H9 (cell line): ENCODE results near the gene COX5A. TPM values are rescaled to one million over a fixed set of nuclear protein-coding genes. Genes with fewer than 3 reads are reported as not detected.
"Not testable (repeated sequence)": the region's sequence is repeated elsewhere in the genome, so short reads cannot be mapped to it uniquely, and the experiment has no call there.

ENCODE experiments used
- DNase-seq: peaks from one replicate; pipeline ENCODE4 v3.0.0-alpha.2; 2017
- H2AFZ ChIP-seq: one replicate; pipeline ENCODE4 v1.6.1; 2013; ENCODE audit warnings: mild to moderate bottlenecking, low read length, control low read depth, moderate library complexity
- H2AK5ac ChIP-seq: 2 replicates; pipeline ENCODE4 v1.6.1; 2013; ENCODE audit warnings: low read length, control low read depth, mixed read lengths; ENCODE audit not compliant: insufficient read length
- H2BK120ac ChIP-seq: one replicate; pipeline ENCODE4 v1.6.1; 2013; ENCODE audit warnings: low read depth, mild to moderate bottlenecking, low read length, control low read depth, inconsistent platforms; ENCODE audit not compliant: poor library complexity, severe bottlenecking
- H2BK12ac ChIP-seq: 2 replicates; pipeline ENCODE4 v1.6.1; 2013; ENCODE audit warnings: low read length, control low read depth, mixed read lengths, low read depth; ENCODE audit not compliant: insufficient read length
- H2BK15ac ChIP-seq: 2 replicates; pipeline ENCODE4 v1.6.1; 2013; ENCODE audit warnings: low read depth, low read length, control low read depth
- H2BK20ac ChIP-seq: one replicate; pipeline ENCODE4 v1.6.1; 2013; ENCODE audit warnings: low read depth, mild to moderate bottlenecking, low read length, control low read depth, inconsistent platforms; ENCODE audit not compliant: poor library complexity, severe bottlenecking
- H2BK5ac ChIP-seq: 2 replicates; pipeline ENCODE4 v1.6.1; 2013; ENCODE audit warnings: low read length, control low read depth, mixed read lengths; ENCODE audit not compliant: insufficient read length
- H3K14ac ChIP-seq: 2 replicates; pipeline ENCODE4 v1.6.1; 2013; ENCODE audit warnings: low read length, control low read depth; ENCODE audit not compliant: insufficient read depth
- H3K18ac ChIP-seq: 2 replicates; pipeline ENCODE4 v1.6.1; 2013; ENCODE audit warnings: low read depth, mild to moderate bottlenecking, mixed read lengths, low read length, control low read depth; ENCODE audit not compliant: insufficient read length
- H3K23ac ChIP-seq: 2 replicates; pipeline ENCODE4 v1.6.1; 2013; ENCODE audit warnings: low read length, control low read depth, mixed read lengths, low read depth; ENCODE audit not compliant: insufficient read length
- H3K23me2 ChIP-seq: 2 replicates; pipeline ENCODE4 v1.6.1; 2013; ENCODE audit warnings: low read depth, mild to moderate bottlenecking, mixed read lengths, low read length, control low read depth; ENCODE audit not compliant: insufficient read length, poor library complexity, severe bottlenecking
- H3K27ac ChIP-seq: 2 replicates; pipeline ENCODE4 v1.5.1; 2013; ENCODE audit warnings: low read length, control low read depth, mixed read lengths, low read depth; ENCODE audit not compliant: insufficient read length
- H3K27me3 ChIP-seq: 2 replicates; pipeline ENCODE4 v1.6.1; 2013; ENCODE audit warnings: low read length, control low read depth, inconsistent platforms; ENCODE audit not compliant: insufficient read depth
- H3K4ac ChIP-seq: 2 replicates; pipeline ENCODE4 v1.6.1; 2013; ENCODE audit warnings: low read depth, mild to moderate bottlenecking, control low read depth, inconsistent platforms, low read length, moderate library complexity
- H3K4me1 ChIP-seq: 2 replicates; pipeline ENCODE4 v1.6.1; 2013; ENCODE audit warnings: low read length, control low read depth, inconsistent platforms; ENCODE audit not compliant: insufficient read depth
- H3K4me2 ChIP-seq: 2 replicates; pipeline ENCODE4 v1.6.1; 2013; ENCODE audit warnings: low read length, control low read depth, mixed read lengths; ENCODE audit not compliant: insufficient read length, insufficient read depth
- H3K56ac ChIP-seq: 2 replicates; pipeline ENCODE4 v1.6.1; 2013; ENCODE audit warnings: low read depth, mild to moderate bottlenecking, mixed read lengths, low read length, control low read depth; ENCODE audit not compliant: insufficient read length
- H3K79me1 ChIP-seq: 2 replicates; pipeline ENCODE4 v1.6.1; 2013; ENCODE audit warnings: low read depth, mild to moderate bottlenecking, moderate library complexity, low read length, control low read depth, inconsistent platforms; ENCODE audit not compliant: insufficient read depth, poor library complexity, severe bottlenecking
- H3K79me2 ChIP-seq: 2 replicates; pipeline ENCODE4 v1.6.1; 2013; ENCODE audit warnings: low read length, control low read depth, inconsistent platforms; ENCODE audit not compliant: insufficient read depth
- H3K9ac ChIP-seq: 2 replicates; pipeline ENCODE4 v1.6.1; 2013; ENCODE audit warnings: low read length, control low read depth, mixed read lengths; ENCODE audit not compliant: insufficient read length; ENCODE audit errors: extremely low read depth
- H3K9me3 ChIP-seq: one replicate; pipeline ENCODE4 v1.6.1; 2013; ENCODE audit warnings: low read depth, low read length, inconsistent platforms; ENCODE audit not compliant: control insufficient read depth
- H3T11ph ChIP-seq: one replicate; pipeline ENCODE4 v1.6.1; 2013; ENCODE audit warnings: mild to moderate bottlenecking, low read length, control low read depth, inconsistent platforms
- H4K20me1 ChIP-seq: one replicate; pipeline ENCODE4 v1.6.1; 2013; ENCODE audit not compliant: control insufficient read depth, insufficient read length, insufficient read depth
- H4K5ac ChIP-seq: 2 replicates; pipeline ENCODE4 v1.6.1; 2013; ENCODE audit warnings: low read depth, mild to moderate bottlenecking, mixed read lengths, low read length, control low read depth; ENCODE audit not compliant: insufficient read length
- H4K8ac ChIP-seq: replicated peaks from 2 replicates; pipeline ENCODE4 v1.6.1; 2013; ENCODE audit warnings: low read length, control low read depth, mixed read lengths, low read depth; ENCODE audit not compliant: insufficient read length
- H4K91ac ChIP-seq: 2 replicates; pipeline ENCODE4 v1.6.1; 2013; ENCODE audit warnings: low read depth, mild to moderate bottlenecking, moderate library complexity, mixed read lengths, low read length, control low read depth; ENCODE audit not compliant: insufficient read length
- H3K27ac Mint-ChIP-seq, 3 experiments: 2 replicates in 2 of 3; 3 replicates in 1 of 3; pipeline ENCODE4 v1.8.0; 2020 to 2021; ENCODE audit warnings: mixed read lengths in 3 of 3, mild to moderate bottlenecking in 1 of 3, moderate library complexity in 1 of 3
- H3K27me3 Mint-ChIP-seq: 2 replicates; pipeline ENCODE4 v1.8.0; 2021; ENCODE audit warnings: low read depth, mild to moderate bottlenecking, moderate library complexity, mixed read lengths
- H3K36me3 Mint-ChIP-seq, 3 experiments: 2 replicates in 2 of 3; 3 replicates in 1 of 3; pipeline ENCODE4 v1.8.0; 2020 to 2021; ENCODE audit warnings: low read depth in 3 of 3, mixed read lengths in 3 of 3; ENCODE audit not compliant: insufficient read depth in 1 of 3
- H3K4me1 Mint-ChIP-seq, 2 experiments: 2 replicates each; pipeline ENCODE4 v1.8.0; 2020; ENCODE audit warnings: mixed read lengths in 2 of 2
- H3K4me3 Mint-ChIP-seq, 2 experiments: 2 replicates in 1 of 2; 3 replicates in 1 of 2; pipeline ENCODE4 v1.8.0; 2020 to 2021; ENCODE audit warnings: mild to moderate bottlenecking in 2 of 2, mixed read lengths in 2 of 2, moderate library complexity in 1 of 2
- H3K9me3 Mint-ChIP-seq, 2 experiments: 2 replicates in 1 of 2; 3 replicates in 1 of 2; pipeline ENCODE4 v1.8.0; 2020; ENCODE audit warnings: mild to moderate bottlenecking in 2 of 2, mixed read lengths in 2 of 2, moderate library complexity in 1 of 2
- WGBS: extraction: QIAGEN DNeasy Blood & Tissue Kit; methylation state at CpG from one replicate; pipeline ENCODE4 v1.1.7; 2013; ENCODE audit warnings: missing lambda C conversion rate, low lambda C conversion rate, mixed read lengths; ENCODE audit not compliant: insufficient read length; ENCODE audit errors: extremely low coverage; 5-methylcytosine and 5-hydroxymethylcytosine counted together
- total RNA-seq: library from RNA; stranded (reverse); gene quantifications from 2 replicates; pipeline ENCODE4 v1.2.1, GENCODE V29; 2021
- TF ChIP-seq, protein P1 (sequence below): fragments of 200-600 bp; sonication (generic); conservative IDR thresholded peaks from 3 replicates; pipeline ENCODE4 v1.8.0; 2021; ENCODE audit warnings: antibody characterized with exemption, mild to moderate bottlenecking

The COX5A gene
- total RNA-seq, 1 experiment from 2014 or later: 331 TPM

DNA sequence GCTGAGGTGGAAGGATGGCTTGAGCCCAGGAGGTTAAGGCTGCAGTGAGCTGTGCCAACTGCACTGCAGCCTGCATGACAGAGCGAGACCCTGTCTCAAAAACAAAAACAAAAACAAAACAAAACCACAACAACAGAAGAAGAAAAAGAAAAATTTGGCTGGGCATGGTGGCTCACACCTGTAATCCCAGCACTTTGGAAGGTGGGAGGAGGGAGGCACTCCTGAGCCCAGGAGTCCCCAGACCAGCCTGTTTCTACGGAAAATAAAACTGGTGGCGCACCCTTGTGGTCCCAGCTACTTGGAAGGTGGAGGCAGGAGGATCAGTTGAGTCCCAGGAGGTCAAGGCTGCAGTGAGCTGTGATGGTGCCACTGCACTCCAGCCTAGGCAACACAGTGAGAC is 2.7 kb downstream of the COX5A start:
- H2BK120ac ChIP-seq, H3K9me3 ChIP-seq, H3K18ac ChIP-seq, H3K23ac ChIP-seq, H2AFZ ChIP-seq, H4K5ac ChIP-seq, H2BK20ac ChIP-seq, H3K56ac ChIP-seq, H3K4me1 ChIP-seq, H3K4ac ChIP-seq, H3K27me3 ChIP-seq, H3K79me1 ChIP-seq, H2BK5ac ChIP-seq, H4K20me1 ChIP-seq, H3K4me2 ChIP-seq, H4K8ac ChIP-seq, H3K9me3 Mint-ChIP-seq, H2BK15ac ChIP-seq, H4K91ac ChIP-seq, H3K27me3 Mint-ChIP-seq, H3K14ac ChIP-seq, H2BK12ac ChIP-seq, H3K9ac ChIP-seq, H3K23me2 ChIP-seq, H3K27ac ChIP-seq, H2AK5ac ChIP-seq, H3T11ph ChIP-seq: not testable (repeated sequence)
- TF ChIP-seq, protein P1, sequence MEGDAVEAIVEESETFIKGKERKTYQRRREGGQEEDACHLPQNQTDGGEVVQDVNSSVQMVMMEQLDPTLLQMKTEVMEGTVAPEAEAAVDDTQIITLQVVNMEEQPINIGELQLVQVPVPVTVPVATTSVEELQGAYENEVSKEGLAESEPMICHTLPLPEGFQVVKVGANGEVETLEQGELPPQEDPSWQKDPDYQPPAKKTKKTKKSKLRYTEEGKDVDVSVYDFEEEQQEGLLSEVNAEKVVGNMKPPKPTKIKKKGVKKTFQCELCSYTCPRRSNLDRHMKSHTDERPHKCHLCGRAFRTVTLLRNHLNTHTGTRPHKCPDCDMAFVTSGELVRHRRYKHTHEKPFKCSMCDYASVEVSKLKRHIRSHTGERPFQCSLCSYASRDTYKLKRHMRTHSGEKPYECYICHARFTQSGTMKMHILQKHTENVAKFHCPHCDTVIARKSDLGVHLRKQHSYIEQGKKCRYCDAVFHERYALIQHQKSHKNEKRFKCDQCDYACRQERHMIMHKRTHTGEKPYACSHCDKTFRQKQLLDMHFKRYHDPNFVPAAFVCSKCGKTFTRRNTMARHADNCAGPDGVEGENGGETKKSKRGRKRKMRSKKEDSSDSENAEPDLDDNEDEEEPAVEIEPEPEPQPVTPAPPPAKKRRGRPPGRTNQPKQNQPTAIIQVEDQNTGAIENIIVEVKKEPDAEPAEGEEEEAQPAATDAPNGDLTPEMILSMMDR: peak; percentile 57
- H3K4me1 Mint-ChIP-seq: peaks cover 6 to 15% of the 10 kb centered on the region in 2 experiments
- peak overlapping the region; percentile 40 to 56; a peak in 4 of 5 replicates for H3K4me3 Mint-ChIP-seq
- peak; percentile 84 for DNase-seq
- WGBS: no CpG with 5 or more reads among the region's 3 CpGs
- peaks cover 10 to 20% (median 18%) of the 10 kb centered on the region in 3 experiments; a peak in 6 of 7 replicates for H3K36me3 Mint-ChIP-seq
- H3K79me2 ChIP-seq: peaks cover 24% of the 10 kb centered on the region; the same call in 1 of the 2 replicates
- H3K27ac Mint-ChIP-seq: peak overlapping the region; percentile 60 to 67 (median 64); a peak in 3 of 7 replicates
